ENCODE data around the gene MUC5AC. TPM values are rescaled to one million over a fixed set of nuclear protein-coding genes. Genes with fewer than 3 reads are reported as not detected.
A peak's percentile ranks its signal among the peaks of the same experiment; 100 is the strongest.

MUC5AC gene
- total and polyA plus RNA-seq, 2 of the 13 experiments (the other 11 are each of a cell fraction or from before 2014, with no cell fraction given) = under 0.01 TPM; not detected in 1

GRCh38 chr11:1202776-1203504 is 45.2 kb downstream of the MUC5AC start (continued):
- TF ChIP-seq ZNF687 (CRISPR knock-in tag; IDR thresholded peaks at IDR 0.05) (peak; percentile 40), ZNF768 (CRISPR knock-in tag; IDR thresholded peaks at IDR 0.05) (peak; percentile 27; the same call in 1 of the 2 replicates), ZNF619 (CRISPR knock-in tag; IDR thresholded peaks at IDR 0.05) (no peak), ZNF263 (CRISPR knock-in tag; IDR thresholded peaks at IDR 0.05) (no peak), USF2 (IDR thresholded peaks at IDR 0.05; ENCODE audit: low read depth, low read length) (no peak), USF2 (CRISPR knock-in tag; IDR thresholded peaks at IDR 0.05; ENCODE audit: borderline replicate concordance) (no peak), ZNF556 (CRISPR knock-in tag; IDR thresholded peaks at IDR 0.05; ENCODE audit: borderline replicate concordance) (peak; percentile 49; the same call in 1 of the 2 replicates), ZNF337 (CRISPR knock-in tag; IDR thresholded peaks at IDR 0.05; ENCODE audit: borderline replicate concordance, low read depth) (no peak), NFYB (CRISPR knock-in tag; IDR thresholded peaks at IDR 0.05) (no peak), KDM3A (CRISPR knock-in tag; IDR thresholded peaks at IDR 0.05; ENCODE audit: low read depth) (0 out of 2 replicates have a peak, but pooled peaks have one; percentile 29), ZNF280D (CRISPR knock-in tag; IDR thresholded peaks at IDR 0.05) (0 out of 2 replicates have a peak, but pooled peaks have one; percentile 30), FOXO1 (CRISPR knock-in tag; IDR thresholded peaks at IDR 0.05) (0 out of 2 replicates have a peak, but pooled peaks have one; percentile 11), PATZ1 (CRISPR knock-in tag; IDR thresholded peaks at IDR 0.05) (peak; percentile 40; the same call in 1 of the 2 replicates), MAX (IDR thresholded peaks at IDR 0.05) (peak; percentile 36; the same call in 1 of the 2 replicates), ZNF704 (CRISPR knock-in tag; IDR thresholded peaks at IDR 0.05; ENCODE audit: borderline replicate concordance) (no peak)

Data from HepG2 (cell line).